Muscle layer of duodenum (tissue), 2 donors: ENCODE data around the gene LMAN1L.

ENCODE experiments used
- H3K27ac ChIP-seq: one replicate; pipeline ENCODE4 v1.7.0; 2013; ENCODE audit warnings: mild to moderate bottlenecking, low read length
- H3K27me3 ChIP-seq: one replicate; pipeline ENCODE4 v1.7.0; 2013; ENCODE audit warnings: low read depth, mild to moderate bottlenecking, control low read depth, low read length
- H3K36me3 ChIP-seq, 2 donors: one replicate each; pipeline ENCODE4 v1.7.0; 2013; ENCODE audit warnings: low read length in 2 of 2, control low read depth in 1 of 2, mild to moderate bottlenecking in 1 of 2; ENCODE audit not compliant: insufficient read depth in 2 of 2, control insufficient read depth in 1 of 2
- H3K4me1 ChIP-seq, 2 donors: one replicate each; pipeline ENCODE4 v1.7.0; 2013; ENCODE audit warnings: low read length in 2 of 2, mild to moderate bottlenecking in 2 of 2, control low read depth in 1 of 2, moderate library complexity in 1 of 2; ENCODE audit not compliant: insufficient read depth in 2 of 2, control insufficient read depth in 1 of 2
- H3K4me3 ChIP-seq, 2 donors: one replicate each; pipeline ENCODE4 v1.7.0; 2013; ENCODE audit warnings: low read length in 2 of 2, low read depth in 1 of 2, mild to moderate bottlenecking in 1 of 2
- H3K9me3 ChIP-seq, 2 donors: one replicate each; pipeline ENCODE4 v1.7.0; 2013; ENCODE audit warnings: low read length in 2 of 2, control low read depth in 1 of 2, mild to moderate bottlenecking in 1 of 2; ENCODE audit not compliant: control insufficient read depth in 1 of 2
- donor health status: healthy.

The LMAN1L gene

DNA sequence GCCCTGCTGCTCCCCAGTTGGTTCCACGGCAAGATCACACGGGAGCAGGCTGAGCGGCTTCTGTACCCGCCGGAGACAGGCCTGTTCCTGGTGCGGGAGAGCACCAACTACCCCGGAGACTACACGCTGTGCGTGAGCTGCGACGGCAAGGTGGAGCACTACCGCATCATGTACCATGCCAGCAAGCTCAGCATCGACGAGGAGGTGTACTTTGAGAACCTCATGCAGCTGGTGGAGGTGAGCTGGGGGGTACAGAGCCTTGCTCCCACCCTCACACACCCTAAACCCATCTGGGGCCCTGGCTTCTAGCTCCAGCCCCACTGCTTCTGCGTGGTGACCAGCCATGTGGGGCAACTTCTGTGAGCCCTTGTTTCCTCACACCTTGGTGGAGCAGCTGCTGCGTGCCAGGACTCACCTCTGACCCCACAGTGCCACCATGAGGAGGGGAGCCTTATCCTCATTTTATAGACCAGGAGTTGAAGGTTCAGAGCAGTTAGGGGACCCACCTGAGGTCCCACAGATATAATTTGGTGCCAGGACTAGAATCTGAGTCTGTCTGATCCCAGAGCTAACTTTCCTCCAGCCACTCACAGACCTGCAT is 13.3 kb upstream of the LMAN1L start:
- H3K9me3 ChIP-seq = no peaks in the 10 kb centered on the region
- no peaks in the 10 kb centered on the region for H3K27me3 ChIP-seq
- no peak overlapping the region for H3K4me3 ChIP-seq
- peak overlapping the region; percentile 29 for H3K27ac ChIP-seq
- peaks cover 32 to 45% of the 10 kb centered on the region in 2 donors for H3K36me3 ChIP-seq
- peaks cover 4 to 11% of the 10 kb centered on the region in 2 donors for H3K4me1 ChIP-seq

DNA sequence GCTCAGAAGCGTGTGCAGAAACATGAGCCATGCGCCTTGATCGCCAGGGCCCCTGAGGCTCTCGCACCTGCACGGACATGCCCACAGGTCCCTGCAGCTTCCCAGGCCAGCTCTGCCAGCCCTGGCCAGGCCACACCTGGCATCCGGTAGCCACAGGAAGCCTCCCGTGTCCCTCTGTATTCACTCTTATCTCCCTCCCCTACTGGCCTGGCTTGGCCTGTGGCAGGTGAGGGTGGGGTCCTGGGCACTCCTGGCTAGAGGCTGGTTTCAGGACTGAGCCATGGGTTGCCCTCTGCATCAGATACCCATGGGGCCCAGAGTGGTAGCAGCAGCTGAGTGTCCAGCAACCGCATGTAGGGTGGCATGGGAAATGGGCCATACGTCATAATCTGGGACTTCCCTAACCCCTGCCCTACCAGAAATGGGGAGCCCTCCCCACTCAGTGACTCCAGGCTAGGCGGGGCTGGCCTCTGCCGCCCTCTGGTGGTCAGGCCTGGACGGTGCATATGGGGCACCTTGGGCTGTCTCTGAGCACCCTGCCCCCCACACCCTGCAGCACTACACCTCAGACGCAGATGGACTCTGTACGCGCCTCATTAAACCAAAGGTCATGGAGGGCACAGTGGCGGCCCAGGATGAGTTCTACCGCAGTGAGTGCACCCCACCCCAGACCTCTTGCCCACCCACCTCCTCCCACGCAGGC is 12.6 kb upstream of the LMAN1L start:
- Histone ChIP-seq H3K9me3 (no peaks in the 10 kb centered on the region), H3K4me1 (peaks cover 4 to 11% of the 10 kb centered on the region in 2 donors), H3K4me3 (no peak overlapping the region), H3K27me3 (no peaks in the 10 kb centered on the region), H3K36me3 (peaks cover 32 to 45% of the 10 kb centered on the region in 2 donors), H3K27ac (peak overlapping the region; percentile 29)

DNA sequence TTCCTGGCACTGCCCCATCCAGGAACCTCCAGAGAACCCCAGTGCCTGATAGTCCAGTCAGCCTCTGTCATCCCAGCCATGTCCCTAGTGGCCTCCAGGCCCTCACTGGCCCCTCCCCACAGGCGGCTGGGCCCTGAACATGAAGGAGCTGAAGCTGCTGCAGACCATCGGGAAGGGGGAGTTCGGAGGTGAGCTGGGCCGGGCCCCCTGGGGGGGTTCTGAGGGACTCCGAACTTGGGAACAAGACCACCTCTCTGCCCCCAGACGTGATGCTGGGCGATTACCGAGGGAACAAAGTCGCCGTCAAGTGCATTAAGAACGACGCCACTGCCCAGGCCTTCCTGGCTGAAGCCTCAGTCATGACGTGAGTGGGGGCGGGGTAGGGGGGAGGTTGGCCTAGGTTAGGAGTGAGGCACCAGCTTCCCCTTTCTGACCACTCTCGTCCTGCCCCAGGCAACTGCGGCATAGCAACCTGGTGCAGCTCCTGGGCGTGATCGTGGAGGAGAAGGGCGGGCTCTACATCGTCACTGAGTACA is 12.0 kb upstream of the LMAN1L start:
- peaks cover 32 to 45% of the 10 kb centered on the region in 2 donors for H3K36me3 ChIP-seq
- peaks cover 4 to 11% of the 10 kb centered on the region in 2 donors for H3K4me1 ChIP-seq

DNA sequence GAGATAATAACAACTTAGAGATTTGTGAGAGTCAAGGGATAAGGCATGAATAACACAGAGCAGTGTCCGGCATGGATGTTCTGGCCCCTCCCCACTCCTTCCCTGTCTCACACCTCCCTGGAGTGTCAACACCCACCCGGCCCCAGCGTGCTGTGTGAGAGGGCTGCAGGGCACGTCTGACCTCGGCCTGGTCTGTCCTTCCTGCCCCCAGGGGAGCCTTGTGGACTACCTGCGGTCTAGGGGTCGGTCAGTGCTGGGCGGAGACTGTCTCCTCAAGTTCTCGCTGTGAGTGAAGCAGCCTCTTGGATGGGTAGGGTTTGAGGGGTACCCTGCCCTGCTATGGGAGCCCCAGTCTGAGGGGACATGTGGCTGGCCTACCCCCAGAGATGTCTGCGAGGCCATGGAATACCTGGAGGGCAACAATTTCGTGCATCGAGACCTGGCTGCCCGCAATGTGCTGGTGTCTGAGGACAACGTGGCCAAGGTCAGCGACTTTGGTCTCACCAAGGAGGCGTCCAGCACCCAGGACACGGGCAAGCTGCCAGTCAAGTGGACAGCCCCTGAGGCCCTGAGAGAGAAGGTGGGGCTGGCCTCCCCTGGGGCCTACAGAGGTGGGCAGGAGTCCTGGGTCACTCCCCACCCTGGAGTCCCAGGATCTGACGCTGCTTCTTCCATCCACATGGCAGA is 11.2 kb upstream of the LMAN1L start:
- no peak overlapping the region for H3K27ac ChIP-seq
- H3K4me3 ChIP-seq = no peak overlapping the region
- no peaks in the 10 kb centered on the region for H3K27me3 ChIP-seq
- peaks cover 4 to 11% of the 10 kb centered on the region in 2 donors for H3K4me1 ChIP-seq
- no peaks in the 10 kb centered on the region for H3K9me3 ChIP-seq
- peaks cover 32 to 45% of the 10 kb centered on the region in 2 donors for H3K36me3 ChIP-seq

More for the DNA sequence above, 12.0 kb upstream of the LMAN1L start:
- Histone ChIP-seq H3K4me3 (no peak overlapping the region), H3K27me3 (no peaks in the 10 kb centered on the region), H3K9me3 (no peaks in the 10 kb centered on the region), H3K27ac (no peak overlapping the region)

DNA sequence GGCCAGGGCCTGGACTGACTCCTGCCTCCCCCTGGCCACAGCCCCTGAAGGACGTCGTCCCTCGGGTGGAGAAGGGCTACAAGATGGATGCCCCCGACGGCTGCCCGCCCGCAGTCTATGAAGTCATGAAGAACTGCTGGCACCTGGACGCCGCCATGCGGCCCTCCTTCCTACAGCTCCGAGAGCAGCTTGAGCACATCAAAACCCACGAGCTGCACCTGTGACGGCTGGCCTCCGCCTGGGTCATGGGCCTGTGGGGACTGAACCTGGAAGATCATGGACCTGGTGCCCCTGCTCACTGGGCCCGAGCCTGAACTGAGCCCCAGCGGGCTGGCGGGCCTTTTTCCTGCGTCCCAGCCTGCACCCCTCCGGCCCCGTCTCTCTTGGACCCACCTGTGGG is 10.3 kb upstream of the LMAN1L start:
- no peaks in the 10 kb centered on the region for H3K9me3 ChIP-seq
- H3K4me1 ChIP-seq = peaks cover 4 to 11% of the 10 kb centered on the region in 2 donors
- H3K36me3 ChIP-seq = peaks cover 32 to 45% of the 10 kb centered on the region in 2 donors
- no peak overlapping the region for H3K4me3 ChIP-seq
- H3K27ac ChIP-seq = no peak overlapping the region
- H3K27me3 ChIP-seq = no peaks in the 10 kb centered on the region

DNA sequence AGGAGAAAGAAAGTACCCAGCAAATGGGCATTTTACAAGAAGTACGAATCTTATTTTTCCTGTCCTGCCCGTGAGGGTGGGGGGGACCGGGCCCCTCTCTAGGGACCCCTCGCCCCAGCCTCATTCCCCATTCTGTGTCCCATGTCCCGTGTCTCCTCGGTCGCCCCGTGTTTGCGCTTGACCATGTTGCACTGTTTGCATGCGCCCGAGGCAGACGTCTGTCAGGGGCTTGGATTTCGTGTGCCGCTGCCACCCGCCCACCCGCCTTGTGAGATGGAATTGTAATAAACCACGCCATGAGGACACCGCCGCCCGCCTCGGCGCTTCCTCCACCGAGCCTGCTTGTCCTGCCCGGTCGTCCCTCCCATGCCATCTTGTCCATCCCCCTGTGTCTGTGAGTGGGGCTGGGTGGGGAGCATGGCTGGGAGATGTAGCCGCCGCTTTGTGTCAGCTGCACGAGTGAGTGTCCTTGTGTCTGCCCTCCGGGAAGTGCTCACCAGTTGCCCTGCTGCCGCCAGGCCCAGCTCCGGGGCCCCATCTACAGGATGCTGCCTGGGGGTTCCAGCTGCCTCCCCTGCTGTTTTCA is 9.7 kb upstream of the LMAN1L start:
- no peak overlapping the region for H3K4me3 ChIP-seq
- H3K4me1 ChIP-seq = peaks cover 4 to 11% of the 10 kb centered on the region in 2 donors
- H3K9me3 ChIP-seq = no peaks in the 10 kb centered on the region
- no peaks in the 10 kb centered on the region for H3K27me3 ChIP-seq
- no peak overlapping the region for H3K27ac ChIP-seq
- H3K36me3 ChIP-seq = peaks cover 32 to 45% of the 10 kb centered on the region in 2 donors

DNA sequence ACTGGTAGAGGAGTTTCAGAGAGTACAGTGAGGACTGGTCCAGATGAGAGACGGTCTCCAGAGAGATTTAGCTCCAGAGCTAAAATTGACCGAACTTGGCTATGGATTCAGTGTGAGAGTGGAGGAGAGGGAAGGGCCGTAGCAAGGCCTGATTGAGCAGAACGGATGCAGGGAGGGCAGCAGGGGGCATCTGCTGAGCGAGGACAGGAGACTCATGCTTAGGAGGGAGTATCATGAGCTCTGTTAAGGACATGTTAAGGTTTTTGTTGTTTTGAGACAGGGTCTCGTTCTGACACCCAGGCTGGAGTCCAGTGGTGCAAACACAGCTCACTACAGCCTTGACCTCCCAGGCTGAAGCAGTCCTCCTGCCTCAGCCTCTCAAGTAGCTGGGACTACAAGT is 7.7 kb upstream of the LMAN1L start:
- Histone ChIP-seq H3K36me3 (peaks cover 25 to 29% of the 10 kb centered on the region in 2 donors), H3K27me3 (no peaks in the 10 kb centered on the region), H3K4me1 (peaks cover 1 to 7% of the 10 kb centered on the region in 2 donors), H3K27ac (no peak overlapping the region), H3K9me3 (no peaks in the 10 kb centered on the region), H3K4me3 (no peak overlapping the region)

DNA sequence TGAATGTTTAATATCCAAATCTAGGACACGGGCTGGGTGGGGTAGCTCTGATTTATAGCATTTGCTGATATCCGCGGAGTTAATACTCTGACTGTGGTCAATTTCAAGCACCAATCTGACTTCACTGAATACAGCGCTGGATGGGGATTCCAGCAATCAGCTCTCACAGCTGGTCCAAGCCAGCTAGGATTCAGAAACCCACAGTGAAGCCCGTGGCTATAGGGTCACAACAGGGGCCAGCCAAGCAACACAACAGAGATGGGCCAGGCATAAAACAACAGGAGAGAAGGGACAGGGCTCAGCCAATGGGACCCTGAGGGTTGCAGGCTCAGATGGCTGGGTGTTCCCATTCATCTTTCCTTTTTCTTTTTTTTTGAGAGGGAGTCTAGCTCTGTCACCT is 5.4 kb upstream of the LMAN1L start:
- no peaks in the 10 kb centered on the region for H3K27me3 ChIP-seq
- H3K4me1 ChIP-seq = no peaks in the 10 kb centered on the region
- no peak overlapping the region for H3K4me3 ChIP-seq
- peaks cover 12 to 15% of the 10 kb centered on the region in 2 donors for H3K36me3 ChIP-seq
- H3K9me3 ChIP-seq = no peaks in the 10 kb centered on the region
- H3K27ac ChIP-seq = no peak overlapping the region

DNA sequence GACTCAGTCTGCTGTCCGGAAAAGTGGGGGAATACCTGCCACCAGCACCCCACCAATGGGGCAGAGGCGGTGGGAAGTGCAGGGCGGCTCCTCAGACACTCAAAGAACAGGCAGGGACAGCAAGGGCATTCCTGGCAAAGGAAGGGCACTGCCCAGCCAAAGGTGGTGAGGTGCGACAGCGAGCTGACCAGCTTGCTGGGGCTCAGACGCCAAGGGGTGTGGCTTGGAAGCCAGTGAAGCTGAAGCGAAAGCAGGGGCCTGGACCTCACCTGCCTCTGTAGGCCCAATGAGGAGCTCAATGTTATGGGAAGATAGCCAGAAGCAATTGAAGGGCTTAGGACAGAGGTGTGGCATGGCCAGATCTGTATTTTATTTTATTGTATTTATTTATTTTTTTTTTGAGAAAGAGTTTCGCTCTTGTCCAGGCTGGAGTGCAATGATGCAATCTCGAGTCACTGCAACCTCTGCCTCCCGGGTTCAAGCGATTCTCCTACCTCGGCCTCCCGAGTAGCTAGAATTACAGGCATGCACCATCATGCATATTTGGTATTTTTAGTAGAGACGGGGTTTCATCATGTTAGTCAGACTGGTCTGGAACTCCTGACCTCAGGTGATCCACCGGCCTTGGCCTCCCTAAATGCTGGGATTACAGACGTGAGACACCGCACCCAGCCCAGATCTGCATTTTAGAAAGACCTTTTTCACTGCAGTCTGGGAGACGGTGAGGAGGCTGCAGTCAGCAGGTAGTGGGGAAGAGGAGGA is 4.4 kb upstream of the LMAN1L start:
- Histone ChIP-seq H3K36me3 (peaks cover 5 to 10% of the 10 kb centered on the region in 2 donors), H3K9me3 (no peaks in the 10 kb centered on the region), H3K27ac (no peak overlapping the region), H3K27me3 (no peaks in the 10 kb centered on the region), H3K4me1 (no peaks in the 10 kb centered on the region), H3K4me3 (no peak overlapping the region)

DNA sequence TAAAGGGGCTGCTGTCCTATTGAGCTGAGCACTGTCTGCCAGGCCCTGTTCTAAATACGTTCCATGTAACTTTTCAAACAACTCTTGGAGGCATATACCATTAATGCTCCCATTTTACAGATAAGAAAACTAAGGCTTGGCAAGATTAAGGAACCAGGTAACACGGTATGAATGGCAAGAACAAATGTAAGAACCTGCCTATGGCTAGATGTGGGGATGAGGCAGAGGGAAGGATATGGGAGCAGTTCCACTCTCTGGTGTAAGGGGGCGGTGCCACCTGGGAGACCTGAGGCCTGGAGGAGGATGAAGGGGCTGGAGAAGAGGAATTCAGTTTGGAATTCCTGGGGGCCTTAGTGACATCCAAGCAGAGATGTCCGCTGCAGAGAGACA is 3.8 kb upstream of the LMAN1L start:
- no peak overlapping the region for H3K27ac ChIP-seq
- no peaks in the 10 kb centered on the region for H3K4me1 ChIP-seq
- H3K4me3 ChIP-seq = no peak overlapping the region

More for the DNA sequence above, 3.8 kb upstream of the LMAN1L start:
- H3K27me3 ChIP-seq = no peaks in the 10 kb centered on the region
- H3K9me3 ChIP-seq = no peaks in the 10 kb centered on the region
- peaks cover 0 to 5% of the 10 kb centered on the region in 2 donors for H3K36me3 ChIP-seq
